Kidney epithelial cell (primary cell): ENCODE results near the gene YIPF6. TPM values are rescaled to one million over a fixed set of nuclear protein-coding genes. Genes with fewer than 3 reads are reported as not detected.
"Not testable (repeated sequence)": the region's sequence is repeated elsewhere in the genome, so short reads cannot be mapped to it uniquely, and the experiment has no call there.

ENCODE experiments used
- DNase-seq: peaks from one replicate; pipeline ENCODE4 v3.0.0-alpha.2; 2010; ENCODE audit warnings: low read depth
- H3K27me3 ChIP-seq: 2 replicates; pipeline ENCODE4 v1.6.0; 2011; ENCODE audit warnings: low read length; ENCODE audit not compliant: control insufficient read depth, insufficient read depth
- H3K36me3 ChIP-seq: 2 replicates; pipeline ENCODE4 v1.5.1; 2011; ENCODE audit warnings: low read length; ENCODE audit not compliant: control insufficient read depth, insufficient read depth
- H3K4me3 ChIP-seq: 2 replicates; pipeline ENCODE4 v1.5.1; 2011; ENCODE audit warnings: low read depth, mild to moderate bottlenecking, control low read depth, low read length
- CTCF ChIP-seq: IDR thresholded peaks from 2 replicates; pipeline ENCODE4 v1.5.1; 2011; ENCODE audit warnings: mild to moderate bottlenecking, moderate library complexity, low read length, control low read depth, inconsistent platforms; ENCODE audit not compliant: insufficient read depth, poor library complexity, severe bottlenecking
- total RNA-seq: library from RNA; depleted of rRNA; stranded (reverse); fragments of >200 nt; gene quantifications from 2 replicates; pipeline ENCODE4 v1.2.3, GENCODE V29; 2015

Gene YIPF6
- total RNA-seq, 1 donor from 2014 or later: 25.5 TPM

DNA sequence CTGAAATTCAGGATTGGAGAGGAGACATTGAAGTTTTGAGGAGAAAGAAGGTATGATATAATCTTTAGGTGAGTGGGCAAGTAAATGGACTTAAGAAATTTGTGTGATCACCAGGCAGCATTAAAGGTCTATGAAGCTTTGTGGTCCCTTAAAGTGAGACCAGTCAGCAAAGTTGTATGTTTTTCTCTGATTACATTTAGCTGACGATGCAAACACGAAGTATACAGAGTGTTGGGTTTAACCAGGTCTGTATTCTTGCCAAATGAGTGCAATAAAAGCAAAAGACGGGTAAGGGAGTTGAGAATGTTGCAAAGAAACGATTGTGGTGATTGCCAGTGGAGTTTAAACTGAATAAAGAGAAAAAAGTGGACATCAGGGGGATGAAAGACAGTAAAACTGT is 11.6 kb upstream of the YIPF6 start:
- H3K4me3 ChIP-seq: no peak overlapping the region
- H3K27me3 ChIP-seq: no peaks in the 10 kb centered on the region
- TF ChIP-seq CTCF: no peak
- DNase-seq: no peak
- H3K36me3 ChIP-seq: no peaks in the 10 kb centered on the region

GRCh38 chrX:68487924-68488323 is 10.9 kb upstream of the YIPF6 start:
- no peaks in the 10 kb centered on the region for H3K36me3 ChIP-seq
- DNase-seq: no peak
- H3K27me3 ChIP-seq: no peaks in the 10 kb centered on the region
- no peak for TF ChIP-seq CTCF
- no peak overlapping the region for H3K4me3 ChIP-seq

- H3K4me3 ChIP-seq: no peak overlapping the region
- H3K27me3 ChIP-seq: no peaks in the 10 kb centered on the region
- DNase-seq: no peak
- no peaks in the 10 kb centered on the region for H3K36me3 ChIP-seq
- no peak for TF ChIP-seq CTCF
Observed at GRCh38 chrX:68488657-68489056, 10.2 kb upstream of the YIPF6 start.

- no peak for DNase-seq
- TF ChIP-seq CTCF: peak; percentile 36
- no peaks in the 10 kb centered on the region for H3K27me3 ChIP-seq
- no peaks in the 10 kb centered on the region for H3K36me3 ChIP-seq
- H3K4me3 ChIP-seq: no peak overlapping the region
Observed at GRCh38 chrX:68490644-68491043, 8.2 kb upstream of the YIPF6 start.

DNA sequence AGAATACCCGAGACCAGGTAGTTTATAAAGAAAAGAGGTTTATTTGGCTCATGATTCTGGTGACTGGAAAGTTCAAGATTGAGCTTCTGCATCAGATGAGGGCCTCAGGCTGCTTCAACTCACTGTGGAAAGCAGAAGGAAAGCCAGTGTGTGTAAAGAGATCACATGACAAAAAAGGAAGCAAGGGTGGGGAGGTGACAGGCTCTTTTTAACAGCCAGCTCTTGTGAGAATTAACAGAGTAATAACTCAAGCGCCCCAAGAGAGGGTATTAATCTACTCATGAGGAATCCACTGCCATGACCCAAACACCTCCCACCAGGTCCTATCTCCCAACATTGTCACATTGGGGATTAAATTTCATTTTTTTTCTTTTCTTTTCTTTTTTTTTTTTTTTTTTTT is 6.3 kb upstream of the YIPF6 start:
- Histone ChIP-seq H3K4me3 (no peak overlapping the region), H3K36me3 (no peaks in the 10 kb centered on the region), H3K27me3 (no peaks in the 10 kb centered on the region)
- no peak for DNase-seq
- TF ChIP-seq CTCF: no peak

GRCh38 chrX:68493776-68494175 is 5.1 kb upstream of the YIPF6 start:
- H3K4me3 ChIP-seq, H3K36me3 ChIP-seq, H3K27me3 ChIP-seq, DNase-seq: not testable (repeated sequence)

- DNase-seq: no peak
- Histone ChIP-seq H3K4me3 (peak overlapping the region; percentile 57), H3K36me3 (no peaks in the 10 kb centered on the region), H3K27me3 (no peaks in the 10 kb centered on the region)
- TF ChIP-seq CTCF: no peak
Observed at GRCh38 chrX:68498044-68498507, 775 bp upstream of the YIPF6 start.
